ENCODE measurements around the gene PICK1. TPM values are rescaled to one million over a fixed set of nuclear protein-coding genes. Genes with fewer than 3 reads are reported as not detected.

Gene PICK1
- total and polyA plus RNA-seq, 8 donors, result 12.5 to 55.0 (median 23.3) TPM

GRCh38 chr22:38051261-38051660, 5.9 kb upstream of the PICK1 start:
- 73 to 79% methylated on average over 8 of the region's 8 CpGs for WGBS, 2 donors
- no peaks in the 10 kb centered on the region for H3K4me1 ChIP-seq
- intact Hi-C loops (cut with DNase I), result loop anchor here in 2 of 3 donors (5.0 to 10.0 kb wide), 3 partner anchors 296 to 534 kb away; partner anchors contain the start of gene DMC1 (in 1 of the 2)

GRCh38 chr22:38051900-38052862, 5.0 kb upstream of the PICK1 start:
- Histone ChIP-seq H3K27ac (no peak overlapping the region), H3K4me1 (no peaks in the 10 kb centered on the region), H3K4me3 (no peak overlapping the region), H3K36me3 (no peaks in the 10 kb centered on the region), H3K27me3 (no peaks in the 10 kb centered on the region), H3K9me3 (no peaks in the 10 kb centered on the region)
- FAIRE-seq (no peak), ATAC-seq (peak; percentile 60 to 87 (median 82)), DNase-seq (peak; percentile 64 to 91 (median 81))
- intact Hi-C loops (cut with DNase I), result loop anchor here in 2 of 3 donors (5.0 to 10.0 kb wide), 3 partner anchors 295 to 533 kb away; partner anchors contain the start of gene DMC1 (in 1 of the 2)
- TF ChIP-seq, protein P1, sequence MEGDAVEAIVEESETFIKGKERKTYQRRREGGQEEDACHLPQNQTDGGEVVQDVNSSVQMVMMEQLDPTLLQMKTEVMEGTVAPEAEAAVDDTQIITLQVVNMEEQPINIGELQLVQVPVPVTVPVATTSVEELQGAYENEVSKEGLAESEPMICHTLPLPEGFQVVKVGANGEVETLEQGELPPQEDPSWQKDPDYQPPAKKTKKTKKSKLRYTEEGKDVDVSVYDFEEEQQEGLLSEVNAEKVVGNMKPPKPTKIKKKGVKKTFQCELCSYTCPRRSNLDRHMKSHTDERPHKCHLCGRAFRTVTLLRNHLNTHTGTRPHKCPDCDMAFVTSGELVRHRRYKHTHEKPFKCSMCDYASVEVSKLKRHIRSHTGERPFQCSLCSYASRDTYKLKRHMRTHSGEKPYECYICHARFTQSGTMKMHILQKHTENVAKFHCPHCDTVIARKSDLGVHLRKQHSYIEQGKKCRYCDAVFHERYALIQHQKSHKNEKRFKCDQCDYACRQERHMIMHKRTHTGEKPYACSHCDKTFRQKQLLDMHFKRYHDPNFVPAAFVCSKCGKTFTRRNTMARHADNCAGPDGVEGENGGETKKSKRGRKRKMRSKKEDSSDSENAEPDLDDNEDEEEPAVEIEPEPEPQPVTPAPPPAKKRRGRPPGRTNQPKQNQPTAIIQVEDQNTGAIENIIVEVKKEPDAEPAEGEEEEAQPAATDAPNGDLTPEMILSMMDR (IDR thresholded peaks at IDR 0.05), result peak; percentile 81 to 87 (median 84)
- WGBS, 2 donors, result 24 to 29% methylated on average over 28 to 30 of the region's 30 CpGs

More at GRCh38 chr22:38051261-38051660, 5.9 kb upstream of the PICK1 start:
- H3K27ac ChIP-seq, result no peak overlapping the region
- TF ChIP-seq, protein P1 (IDR thresholded peaks at IDR 0.05), result no peak
- H3K9me3 ChIP-seq, result no peaks in the 10 kb centered on the region
- FAIRE-seq, result no peak
- DNase-seq, result peak in 1 of 6 donors; percentile 63
- no peaks in the 10 kb centered on the region for H3K27me3 ChIP-seq
- no peak for ATAC-seq
- H3K4me3 ChIP-seq, result no peak overlapping the region
- H3K36me3 ChIP-seq, result no peaks in the 10 kb centered on the region

DNA sequence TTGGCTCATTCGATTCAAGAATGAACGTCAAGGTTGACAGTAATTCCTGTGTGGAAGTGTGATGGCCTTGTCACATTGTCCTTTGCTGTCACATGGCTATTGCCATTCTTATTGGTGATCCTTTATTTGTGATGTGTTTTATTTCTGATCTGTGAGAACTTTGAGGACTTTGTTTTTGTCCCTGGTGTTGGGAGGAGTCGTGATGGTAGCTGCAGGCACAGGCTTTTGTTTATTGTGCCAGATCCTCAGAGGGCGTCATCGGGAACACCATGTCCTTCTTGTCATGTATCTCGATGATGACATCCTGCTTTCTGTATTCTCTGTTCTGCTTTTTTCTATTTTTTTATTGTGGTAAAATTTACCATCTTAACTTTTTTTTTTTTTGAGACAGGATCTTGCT, 5.6 kb downstream of the PICK1 start:
- Histone ChIP-seq H3K9me3 (no peaks in the 10 kb centered on the region), H3K27me3 (no peaks in the 10 kb centered on the region), H3K4me3 (no peak overlapping the region), H3K36me3 (peaks cover 0 to 31% (median 16%) of the 10 kb centered on the region in 3 donors), H3K27ac (no peak overlapping the region), H3K4me1 (peaks cover 0 to 3% (median 0%) of the 10 kb centered on the region in 3 donors)
- intact Hi-C loops (cut with DNase I), result no loop called here
- WGBS, 2 donors, result 74 to 77% methylated on average over 6 of the region's 6 CpGs
- no peak for FAIRE-seq
- no peak for ATAC-seq
- TF ChIP-seq, protein P1 (IDR thresholded peaks at IDR 0.05), result no peak
- no peak for DNase-seq

DNA sequence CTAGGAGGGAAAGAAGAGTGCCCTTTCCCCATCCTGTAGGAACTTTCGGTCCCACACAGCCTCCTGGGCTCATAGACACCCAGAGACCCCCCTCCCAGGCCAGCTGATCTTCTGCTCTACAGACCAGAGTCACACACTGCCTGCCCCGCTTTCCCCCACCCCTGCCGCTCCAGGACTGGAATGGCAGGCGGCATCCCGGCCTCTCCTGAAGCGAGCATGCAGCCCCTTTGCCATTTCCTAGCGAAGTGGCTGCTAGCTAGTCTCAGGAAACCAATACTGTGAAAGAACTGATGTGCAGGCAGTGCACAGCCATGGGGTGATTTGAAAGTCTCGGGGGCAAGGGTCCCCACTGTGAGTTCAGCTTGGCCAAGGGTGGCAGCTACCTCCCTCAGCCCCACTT, 8.3 kb downstream of the PICK1 start:
- intact Hi-C loops (cut with DNase I), result no loop called here
- H3K27ac ChIP-seq, result no peak overlapping the region
- no peaks in the 10 kb centered on the region for H3K9me3 ChIP-seq
- peak in 2 of 6 donors; percentile 12 to 33 for DNase-seq
- no peaks in the 10 kb centered on the region for H3K27me3 ChIP-seq
- WGBS, 2 donors, result 95 to 98% methylated on average over 8 of the region's 8 CpGs
- FAIRE-seq, result no peak
- ATAC-seq, result no peak
- no peaks in the 10 kb centered on the region for H3K4me1 ChIP-seq
- H3K4me3 ChIP-seq, result no peak overlapping the region
- TF ChIP-seq, protein P1 (IDR thresholded peaks at IDR 0.05), result no peak
- peaks cover 0 to 48% (median 16%) of the 10 kb centered on the region in 3 donors for H3K36me3 ChIP-seq
